SK-N-SH treated with all-trans-retinoic acid at 6 μM for 48 hours (cell line): ENCODE data around the gene CPLANE2.
A peak's percentile ranks its signal among the peaks of the same experiment; 100 is the strongest.
"Not testable (repeated sequence)": the region's sequence is repeated elsewhere in the genome, so short reads cannot be mapped to it uniquely, and the experiment has no call there.

Experiments used
- ATAC-seq: fragments of 200-7000 bp; cut with Tn5 transposase; 3 replicates; pipeline ENCODE4 v1.9.1; 2020; ENCODE audit warnings: mild to moderate bottlenecking, moderate library complexity
- ARNTL ChIP-seq: fragments of 450-650 bp; formaldehyde crosslinking; IDR thresholded peaks from 2 replicates; pipeline ENCODE4 v1.5.0; 2020; ENCODE audit warnings: low read depth, mild to moderate bottlenecking, moderate library complexity, borderline replicate concordance
- BACH2 ChIP-seq: fragments of 250-450 bp; sonication (Bioruptor Pico); IDR thresholded peaks from 2 replicates; pipeline ENCODE4 v1.9.0; 2021; ENCODE audit warnings: mild to moderate bottlenecking, borderline replicate concordance
- CSDC2 ChIP-seq: fragments of 250-450 bp; sonication (Bioruptor Pico); IDR thresholded peaks from 2 replicates; pipeline ENCODE4 v1.5.0; 2020; ENCODE audit warnings: mild to moderate bottlenecking, moderate library complexity
- GLIS3 ChIP-seq: fragments of 250-450 bp; sonication (Bioruptor Pico); IDR thresholded peaks from 2 replicates; pipeline ENCODE4 v1.5.0; 2020; ENCODE audit warnings: mild to moderate bottlenecking, moderate library complexity
- ISL1 ChIP-seq: fragments of 250-450 bp; sonication (Bioruptor Pico); IDR thresholded peaks from 2 replicates; pipeline ENCODE4 v2.1.2; 2022; ENCODE audit warnings: mild to moderate bottlenecking, moderate library complexity
- RARB ChIP-seq: fragments of 250-450 bp; sonication (Bioruptor Pico); IDR thresholded peaks from 2 replicates; pipeline ENCODE4 v1.8.0; 2021; ENCODE audit warnings: mild to moderate bottlenecking, moderate library complexity
- TCF4 ChIP-seq: fragments of 250-450 bp; sonication (Bioruptor Pico); IDR thresholded peaks from 2 replicates; pipeline ENCODE4 v1.8.0; 2021; ENCODE audit warnings: mild to moderate bottlenecking, moderate library complexity, borderline replicate concordance
- TOX ChIP-seq: fragments of 250-450 bp; sonication (Bioruptor Pico); IDR thresholded peaks from 2 replicates; pipeline ENCODE4 v1.8.0; 2021; ENCODE audit warnings: mild to moderate bottlenecking, moderate library complexity, borderline replicate concordance
- ZC3H10 ChIP-seq: fragments of 250-450 bp; sonication (Bioruptor Pico); IDR thresholded peaks from 2 replicates; pipeline ENCODE4 v1.5.1; 2021; ENCODE audit warnings: mild to moderate bottlenecking, moderate library complexity
- ZFP30 ChIP-seq: fragments of 450-650 bp; formaldehyde crosslinking; IDR thresholded peaks from 2 replicates; pipeline ENCODE4 v1.5.0; 2022; ENCODE audit warnings: mild to moderate bottlenecking, moderate library complexity
- ZNF70 ChIP-seq: fragments of 450-650 bp; formaldehyde crosslinking; IDR thresholded peaks from 2 replicates; pipeline ENCODE4 v1.5.0; 2020; ENCODE audit warnings: mild to moderate bottlenecking, moderate library complexity
- ZNF8 ChIP-seq: fragments of 450-650 bp; formaldehyde crosslinking; IDR thresholded peaks from 2 replicates; pipeline ENCODE4 v1.5.0; 2020; ENCODE audit warnings: mild to moderate bottlenecking, moderate library complexity
- TF ChIP-seq, protein P1 (sequence below): fragments of 250-450 bp; sonication (Bioruptor Pico); IDR thresholded peaks from 2 replicates; pipeline ENCODE4 v1.8.0; 2021; ENCODE audit warnings: low read depth, mild to moderate bottlenecking, moderate library complexity, borderline replicate concordance
- TF ChIP-seq, protein P2 (sequence below): fragments of 250-450 bp; sonication (Bioruptor Pico); IDR thresholded peaks from 2 replicates; pipeline ENCODE4 v1.8.0; 2020; ENCODE audit warnings: mild to moderate bottlenecking, moderate library complexity, borderline replicate concordance
- TF ChIP-seq, protein P3 (sequence below): fragments of 250-450 bp; sonication (Bioruptor Pico); IDR thresholded peaks from 2 replicates; pipeline ENCODE4 v1.5.1; 2021; ENCODE audit warnings: mild to moderate bottlenecking, moderate library complexity
- TF ChIP-seq, protein P4 (sequence below): fragments of 250-450 bp; sonication (Bioruptor Pico); IDR thresholded peaks from 2 replicates; pipeline ENCODE4 v1.5.1; 2020; ENCODE audit warnings: low read depth, mild to moderate bottlenecking, moderate library complexity

The CPLANE2 gene

DNA sequence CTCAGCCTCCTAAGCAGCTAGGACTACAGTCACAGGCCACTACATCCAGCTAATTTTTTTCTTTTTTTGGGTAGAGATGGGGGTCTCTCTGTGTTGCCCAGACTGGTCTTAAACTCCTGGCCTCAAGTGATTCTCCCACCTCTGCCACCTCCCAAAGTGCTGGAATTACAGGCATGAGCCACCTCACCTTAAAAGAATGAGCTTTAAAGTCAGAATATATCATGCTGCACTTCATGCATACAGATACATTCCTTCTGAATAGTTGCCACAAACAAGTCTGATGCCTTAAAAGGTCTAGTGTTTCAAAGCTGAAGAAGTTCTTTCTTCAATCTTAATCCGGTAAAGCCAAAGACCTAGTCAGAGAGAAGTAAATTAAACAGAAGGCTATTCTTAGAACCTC is 23.8 kb upstream of the CPLANE2 start:
- peak; percentile 81 for ATAC-seq
- TF ChIP-seq RARB (CRISPR knock-in tag) (no peak), GLIS3 (CRISPR knock-in tag) (no peak), ZC3H10 (no peak), ARNTL (CRISPR knock-in tag) (no peak), TCF4 (no peak), CSDC2 (CRISPR knock-in tag) (no peak), ZNF70 (CRISPR knock-in tag) (no peak)
- TF ChIP-seq, protein P1, sequence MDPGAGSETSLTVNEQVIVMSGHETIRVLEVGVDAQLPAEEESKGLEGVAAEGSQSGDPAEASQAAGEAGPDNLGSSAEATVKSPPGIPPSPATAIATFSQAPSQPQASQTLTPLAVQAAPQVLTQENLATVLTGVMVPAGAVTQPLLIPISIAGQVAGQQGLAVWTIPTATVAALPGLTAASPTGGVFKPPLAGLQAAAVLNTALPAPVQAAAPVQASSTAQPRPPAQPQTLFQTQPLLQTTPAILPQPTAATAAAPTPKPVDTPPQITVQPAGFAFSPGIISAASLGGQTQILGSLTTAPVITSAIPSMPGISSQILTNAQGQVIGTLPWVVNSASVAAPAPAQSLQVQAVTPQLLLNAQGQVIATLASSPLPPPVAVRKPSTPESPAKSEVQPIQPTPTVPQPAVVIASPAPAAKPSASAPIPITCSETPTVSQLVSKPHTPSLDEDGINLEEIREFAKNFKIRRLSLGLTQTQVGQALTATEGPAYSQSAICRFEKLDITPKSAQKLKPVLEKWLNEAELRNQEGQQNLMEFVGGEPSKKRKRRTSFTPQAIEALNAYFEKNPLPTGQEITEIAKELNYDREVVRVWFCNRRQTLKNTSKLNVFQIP: no peak
- TF ChIP-seq, protein P2, sequence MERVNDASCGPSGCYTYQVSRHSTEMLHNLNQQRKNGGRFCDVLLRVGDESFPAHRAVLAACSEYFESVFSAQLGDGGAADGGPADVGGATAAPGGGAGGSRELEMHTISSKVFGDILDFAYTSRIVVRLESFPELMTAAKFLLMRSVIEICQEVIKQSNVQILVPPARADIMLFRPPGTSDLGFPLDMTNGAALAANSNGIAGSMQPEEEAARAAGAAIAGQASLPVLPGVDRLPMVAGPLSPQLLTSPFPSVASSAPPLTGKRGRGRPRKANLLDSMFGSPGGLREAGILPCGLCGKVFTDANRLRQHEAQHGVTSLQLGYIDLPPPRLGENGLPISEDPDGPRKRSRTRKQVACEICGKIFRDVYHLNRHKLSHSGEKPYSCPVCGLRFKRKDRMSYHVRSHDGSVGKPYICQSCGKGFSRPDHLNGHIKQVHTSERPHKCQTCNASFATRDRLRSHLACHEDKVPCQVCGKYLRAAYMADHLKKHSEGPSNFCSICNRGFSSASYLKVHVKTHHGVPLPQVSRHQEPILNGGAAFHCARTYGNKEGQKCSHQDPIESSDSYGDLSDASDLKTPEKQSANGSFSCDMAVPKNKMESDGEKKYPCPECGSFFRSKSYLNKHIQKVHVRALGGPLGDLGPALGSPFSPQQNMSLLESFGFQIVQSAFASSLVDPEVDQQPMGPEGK (CRISPR knock-in tag): no peak
- TF ChIP-seq, protein P3, sequence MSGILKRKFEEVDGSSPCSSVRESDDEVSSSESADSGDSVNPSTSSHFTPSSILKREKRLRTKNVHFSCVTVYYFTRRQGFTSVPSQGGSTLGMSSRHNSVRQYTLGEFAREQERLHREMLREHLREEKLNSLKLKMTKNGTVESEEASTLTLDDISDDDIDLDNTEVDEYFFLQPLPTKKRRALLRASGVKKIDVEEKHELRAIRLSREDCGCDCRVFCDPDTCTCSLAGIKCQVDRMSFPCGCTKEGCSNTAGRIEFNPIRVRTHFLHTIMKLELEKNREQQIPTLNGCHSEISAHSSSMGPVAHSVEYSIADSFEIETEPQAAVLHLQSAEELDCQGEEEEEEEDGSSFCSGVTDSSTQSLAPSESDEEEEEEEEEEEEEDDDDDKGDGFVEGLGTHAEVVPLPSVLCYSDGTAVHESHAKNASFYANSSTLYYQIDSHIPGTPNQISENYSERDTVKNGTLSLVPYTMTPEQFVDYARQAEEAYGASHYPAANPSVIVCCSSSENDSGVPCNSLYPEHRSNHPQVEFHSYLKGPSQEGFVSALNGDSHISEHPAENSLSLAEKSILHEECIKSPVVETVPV (CRISPR knock-in tag): no peak
- TF ChIP-seq, protein P4, sequence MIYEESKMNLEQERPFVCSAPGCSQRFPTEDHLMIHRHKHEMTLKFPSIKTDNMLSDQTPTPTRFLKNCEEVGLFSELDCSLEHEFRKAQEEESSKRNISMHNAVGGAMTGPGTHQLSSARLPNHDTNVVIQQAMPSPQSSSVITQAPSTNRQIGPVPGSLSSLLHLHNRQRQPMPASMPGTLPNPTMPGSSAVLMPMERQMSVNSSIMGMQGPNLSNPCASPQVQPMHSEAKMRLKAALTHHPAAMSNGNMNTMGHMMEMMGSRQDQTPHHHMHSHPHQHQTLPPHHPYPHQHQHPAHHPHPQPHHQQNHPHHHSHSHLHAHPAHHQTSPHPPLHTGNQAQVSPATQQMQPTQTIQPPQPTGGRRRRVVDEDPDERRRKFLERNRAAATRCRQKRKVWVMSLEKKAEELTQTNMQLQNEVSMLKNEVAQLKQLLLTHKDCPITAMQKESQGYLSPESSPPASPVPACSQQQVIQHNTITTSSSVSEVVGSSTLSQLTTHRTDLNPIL (CRISPR knock-in tag): no peak

DNA sequence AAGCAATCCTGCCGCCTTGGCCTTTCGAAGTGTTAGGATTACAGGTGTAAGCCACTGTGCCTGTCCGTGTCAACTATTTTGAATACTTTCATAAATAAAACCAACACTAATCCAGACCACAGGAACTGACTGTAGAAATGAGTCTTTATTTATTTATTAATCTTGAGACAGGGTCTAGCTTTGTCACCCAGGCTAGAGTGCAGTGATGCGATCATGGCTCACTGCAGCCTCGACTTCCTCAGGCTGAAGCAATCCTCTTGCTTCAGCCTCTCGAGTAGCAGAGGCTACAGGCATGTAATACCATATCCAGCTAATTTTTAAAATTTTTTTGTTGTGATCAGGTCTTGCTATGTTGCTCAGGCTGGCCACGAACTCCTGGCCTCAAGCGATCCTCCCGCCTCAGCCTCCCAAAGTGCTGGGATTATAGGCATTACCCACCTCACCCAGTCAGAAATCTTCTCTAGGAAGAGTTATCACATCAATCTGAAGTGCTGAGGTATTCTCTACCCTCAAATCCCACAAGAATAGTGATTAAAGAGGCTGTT is 21.7 kb upstream of the CPLANE2 start:
- no peak for ATAC-seq
- TF ChIP-seq BACH2 (CRISPR knock-in tag) (no peak), ISL1 (CRISPR knock-in tag) (no peak), ZFP30 (no peak)
- TF ChIP-seq, protein P3 (CRISPR knock-in tag): no peak

DNA sequence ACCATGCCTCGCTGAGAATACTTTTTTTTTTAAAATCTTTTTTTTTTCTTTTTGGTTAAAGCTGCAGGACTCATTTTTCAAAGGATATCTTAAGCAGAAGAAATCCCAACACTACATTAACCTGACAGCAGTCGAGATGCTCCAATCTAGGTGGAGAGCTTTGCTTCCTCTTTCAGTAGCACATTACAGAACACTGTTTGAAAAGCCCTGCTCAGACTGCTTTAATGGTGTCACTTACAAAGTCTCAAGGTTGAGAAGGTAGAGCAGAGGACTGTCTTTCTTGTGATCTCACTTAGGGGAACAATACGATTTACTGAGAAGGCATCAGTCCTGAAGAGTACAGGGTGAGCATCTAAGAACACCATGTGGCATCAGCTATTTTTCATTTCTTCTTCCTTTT is 21.0 kb upstream of the CPLANE2 start:
- TF ChIP-seq ZFP30 (no peak), CSDC2 (CRISPR knock-in tag) (no peak), ZNF8 (CRISPR knock-in tag) (no peak), TOX (no peak), ARNTL (CRISPR knock-in tag) (no peak), RARB (CRISPR knock-in tag) (no peak), BACH2 (CRISPR knock-in tag) (no peak)
- TF ChIP-seq, protein P2 (CRISPR knock-in tag): no peak
- TF ChIP-seq, protein P4 (CRISPR knock-in tag): no peak
- ATAC-seq: no peak

DNA sequence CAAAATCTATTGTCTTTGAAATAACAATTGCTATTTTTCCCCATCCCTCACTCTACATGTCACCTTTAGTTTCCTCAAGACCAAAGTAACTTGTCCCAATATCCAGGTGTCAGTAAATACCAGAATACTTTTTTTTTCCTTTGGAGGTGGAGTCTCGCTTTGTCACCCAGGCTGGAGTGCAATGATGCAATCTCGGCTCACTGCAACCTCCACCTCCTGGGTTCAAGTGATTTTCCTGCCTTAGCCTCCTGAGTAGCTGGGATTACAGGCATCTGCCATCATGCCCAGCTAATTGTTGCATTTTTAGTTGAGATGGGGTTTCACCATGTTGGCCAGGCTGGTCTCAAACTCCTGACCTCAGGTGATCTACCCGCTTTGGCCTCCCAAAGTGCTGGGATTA is 20.6 kb upstream of the CPLANE2 start:
- ATAC-seq: not testable (repeated sequence)
